ENCODE results near the gene FIGN. TPM values are rescaled to one million over a fixed set of nuclear protein-coding genes. Genes with fewer than 3 reads are reported as not detected.

FIGN gene
- total RNA-seq, 1 experiment from 2014 or later = 14.6 TPM

- Mint-ChIP-seq H3K9me3 (no peaks in the 10 kb centered on the region), H3K4me3 (no peak overlapping the region), H3K4me1 (peaks cover 26 to 28% of the 10 kb centered on the region in 2 experiments), H3K27me3 (ENCODE audit: low read depth) (no peaks in the 10 kb centered on the region), H3K36me3 (ENCODE audit: insufficient read depth in 1 of 3, low read depth in 3 of 3) (no peaks in the 10 kb centered on the region), H3K27ac (no peak overlapping the region)
- H3K4ac ChIP-seq (ENCODE audit: low read depth, low read length) = no peak overlapping the region
- H3K23me2 ChIP-seq (ENCODE audit: insufficient read length, low read depth, low read length, poor library complexity, severe bottlenecking) = no peaks in the 10 kb centered on the region
- no peaks in the 10 kb centered on the region for H4K20me1 ChIP-seq (ENCODE audit: control insufficient read depth, insufficient read depth, insufficient read length)
- no peaks in the 10 kb centered on the region for H3K27me3 ChIP-seq (ENCODE audit: insufficient read depth, low read length)
- DNase-seq = no peak
- no peak overlapping the region for H3K18ac ChIP-seq (ENCODE audit: insufficient read length, low read depth, low read length)
- no peak overlapping the region for H4K91ac ChIP-seq (ENCODE audit: insufficient read length, low read depth, low read length)
- WGBS (ENCODE audit: extremely low coverage, insufficient read length, low lambda C conversion rate) = no CpG with 5 or more reads among the region's 3 CpGs
- no peak overlapping the region for H3K9ac ChIP-seq (ENCODE audit: extremely low read depth, insufficient read length, low read length)
- H4K5ac ChIP-seq (ENCODE audit: insufficient read length, low read depth, low read length) = no peak overlapping the region
- H4K8ac ChIP-seq (replicated peaks; ENCODE audit: insufficient read length, low read depth, low read length) = no peak overlapping the region
- no peaks in the 10 kb centered on the region for H3K79me1 ChIP-seq (ENCODE audit: insufficient read depth, low read depth, low read length, poor library complexity, severe bottlenecking)
- no peak overlapping the region for H2AK5ac ChIP-seq (ENCODE audit: insufficient read length, low read length)
- H3K9me3 ChIP-seq (ENCODE audit: control insufficient read depth, low read depth, low read length) = no peaks in the 10 kb centered on the region
- H3K79me2 ChIP-seq (ENCODE audit: insufficient read depth, low read length) = no peaks in the 10 kb centered on the region
- TF ChIP-seq CTCF (conservative IDR thresholded peaks at IDR 0.05) = no peak
- H2BK12ac ChIP-seq (ENCODE audit: insufficient read length, low read depth, low read length) = no peak overlapping the region
- no peak overlapping the region for H3K23ac ChIP-seq (ENCODE audit: insufficient read length, low read depth, low read length)
- no peak overlapping the region for H2BK120ac ChIP-seq (ENCODE audit: low read depth, low read length, poor library complexity, severe bottlenecking)
- H2BK5ac ChIP-seq (ENCODE audit: insufficient read length, low read length) = no peak overlapping the region
- H3K14ac ChIP-seq (ENCODE audit: insufficient read depth, low read length) = no peak overlapping the region
- peaks cover 2% of the 10 kb centered on the region; the same call in 1 of the 2 replicates for H3K4me1 ChIP-seq (ENCODE audit: insufficient read depth, low read length)
- no peak overlapping the region for H3K4me2 ChIP-seq (ENCODE audit: insufficient read depth, insufficient read length, low read length)
- H3K27ac ChIP-seq (ENCODE audit: insufficient read length, low read depth, low read length) = no peak overlapping the region
- H2AFZ ChIP-seq (ENCODE audit: low read length) = no peak overlapping the region
- no peak overlapping the region for H3T11ph ChIP-seq (ENCODE audit: low read length)
- no peak overlapping the region for H2BK15ac ChIP-seq (ENCODE audit: low read depth, low read length)
- no peak overlapping the region for H3K56ac ChIP-seq (ENCODE audit: insufficient read length, low read depth, low read length)
- no peak overlapping the region for H2BK20ac ChIP-seq (ENCODE audit: low read depth, low read length, poor library complexity, severe bottlenecking)
These were observed 144.3 kb downstream of the FIGN start for GRCh38 chr2:163591461-163591860.

All from H9 (cell line).